LNCAP (cell line): ENCODE results near the gene PRELID1.

Experiments
- CTCF ChIP-seq: fragments of 450-650 bp; IDR thresholded peaks from 2 replicates; pipeline ENCODE4 v1.5.1; 2017; ENCODE audit warnings: mild to moderate bottlenecking

The PRELID1 gene

GRCh38 chr5:177300951-177301350 is 2.6 kb upstream of the PRELID1 start:
- no peak for TF ChIP-seq CTCF

GRCh38 chr5:177301503-177302165 is 2.0 kb upstream of the PRELID1 start:
- TF ChIP-seq CTCF: no peak

- no peak for TF ChIP-seq CTCF
Measured at GRCh38 chr5:177302354-177303110, 1.1 kb upstream of the PRELID1 start.

- TF ChIP-seq CTCF: no peak
Measured at GRCh38 chr5:177303925-177304391, 359 bp downstream of the PRELID1 start.

GRCh38 chr5:177304392-177305119 is 957 bp downstream of the PRELID1 start:
- TF ChIP-seq CTCF: no peak

GRCh38 chr5:177306674-177307543 is 3.3 kb downstream of the PRELID1 start:
- TF ChIP-seq CTCF: no peak
